ENCODE data around the gene KCNQ1. TPM values are rescaled to one million over a fixed set of nuclear protein-coding genes. Genes with fewer than 3 reads are reported as not detected.

Gene KCNQ1
- total RNA-seq, 1 experiment from 2014 or later, result 2.3 TPM

DNA sequence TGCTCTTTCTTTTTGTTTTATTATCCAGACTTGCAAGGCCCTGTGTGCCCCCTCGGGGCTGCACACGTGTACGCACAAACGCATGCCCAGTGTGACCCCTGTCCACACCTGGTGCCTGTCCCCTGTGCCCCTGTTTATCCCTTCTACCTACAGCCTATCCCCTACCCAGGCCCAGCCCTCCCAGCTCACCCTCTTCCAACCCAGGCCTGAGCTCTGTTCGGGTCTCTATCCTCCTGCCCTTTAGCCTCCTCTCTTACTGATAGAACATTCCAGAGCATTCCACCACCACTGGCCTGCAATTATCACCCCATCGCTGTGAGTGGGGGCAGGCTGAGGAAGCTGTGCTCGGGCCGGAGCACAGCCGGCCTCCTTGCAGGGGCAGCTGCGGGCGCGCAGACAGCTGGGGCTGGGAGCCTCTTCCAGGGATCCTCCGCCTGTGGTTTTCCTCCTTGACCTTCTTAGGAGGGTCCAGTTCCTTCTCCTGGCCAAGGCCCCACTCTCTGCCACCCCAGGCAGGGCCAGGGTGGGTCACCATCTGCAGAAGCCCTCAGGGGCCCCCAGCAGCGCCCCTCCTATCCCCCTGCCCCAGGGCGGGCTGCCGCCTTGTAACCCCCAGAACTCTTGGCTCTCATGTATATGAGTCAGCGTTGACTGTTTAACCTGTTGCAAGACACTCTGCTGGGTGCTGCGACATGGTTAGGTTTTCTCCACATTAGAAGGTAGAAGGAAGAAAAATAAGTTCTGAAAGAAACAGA, 296.7 kb downstream of the KCNQ1 start:
- H3K23me2 ChIP-seq (ENCODE audit: insufficient read length, low read depth, low read length, poor library complexity, severe bottlenecking), result no peaks in the 10 kb centered on the region
- no peak overlapping the region for H2BK12ac ChIP-seq (ENCODE audit: insufficient read length, low read depth, low read length)
- no CpG with 5 or more reads among the region's 18 CpGs for WGBS (ENCODE audit: extremely low coverage, insufficient read length, low lambda C conversion rate)
- no peak for DNase-seq
- no peak overlapping the region for H3K56ac ChIP-seq (ENCODE audit: insufficient read length, low read depth, low read length)
- Mint-ChIP-seq H3K27ac (no peak overlapping the region), H3K27me3 (ENCODE audit: low read depth) (peaks cover 89% of the 10 kb centered on the region), H3K4me3 (no peak overlapping the region), H3K36me3 (ENCODE audit: insufficient read depth in 1 of 3, low read depth in 3 of 3) (no peaks in the 10 kb centered on the region; a peak in 2 of 7 replicates), H3K4me1 (peaks cover 0 to 8% of the 10 kb centered on the region in 2 experiments; a peak in 2 of 4 replicates), H3K9me3 (peaks cover 2 to 3% of the 10 kb centered on the region in 2 experiments; a peak in 3 of 5 replicates)
- no peak overlapping the region for H2BK5ac ChIP-seq (ENCODE audit: insufficient read length, low read length)
- no peak overlapping the region for H3T11ph ChIP-seq (ENCODE audit: low read length)
- H3K23ac ChIP-seq (ENCODE audit: insufficient read length, low read depth, low read length), result no peak overlapping the region
- H2AK5ac ChIP-seq (ENCODE audit: insufficient read length, low read length), result no peak overlapping the region
- no peaks in the 10 kb centered on the region for H3K79me2 ChIP-seq (ENCODE audit: insufficient read depth, low read length)
- H4K20me1 ChIP-seq (ENCODE audit: control insufficient read depth, insufficient read depth, insufficient read length), result no peaks in the 10 kb centered on the region
- H2BK120ac ChIP-seq (ENCODE audit: low read depth, low read length, poor library complexity, severe bottlenecking), result no peak overlapping the region
- H3K18ac ChIP-seq (ENCODE audit: insufficient read length, low read depth, low read length), result no peak overlapping the region
- no peaks in the 10 kb centered on the region for H3K4me1 ChIP-seq (ENCODE audit: insufficient read depth, low read length)
- no peaks in the 10 kb centered on the region for H3K79me1 ChIP-seq (ENCODE audit: insufficient read depth, low read depth, low read length, poor library complexity, severe bottlenecking)
- no peak overlapping the region for H3K27ac ChIP-seq (ENCODE audit: insufficient read length, low read depth, low read length)
- TF ChIP-seq, protein P1, sequence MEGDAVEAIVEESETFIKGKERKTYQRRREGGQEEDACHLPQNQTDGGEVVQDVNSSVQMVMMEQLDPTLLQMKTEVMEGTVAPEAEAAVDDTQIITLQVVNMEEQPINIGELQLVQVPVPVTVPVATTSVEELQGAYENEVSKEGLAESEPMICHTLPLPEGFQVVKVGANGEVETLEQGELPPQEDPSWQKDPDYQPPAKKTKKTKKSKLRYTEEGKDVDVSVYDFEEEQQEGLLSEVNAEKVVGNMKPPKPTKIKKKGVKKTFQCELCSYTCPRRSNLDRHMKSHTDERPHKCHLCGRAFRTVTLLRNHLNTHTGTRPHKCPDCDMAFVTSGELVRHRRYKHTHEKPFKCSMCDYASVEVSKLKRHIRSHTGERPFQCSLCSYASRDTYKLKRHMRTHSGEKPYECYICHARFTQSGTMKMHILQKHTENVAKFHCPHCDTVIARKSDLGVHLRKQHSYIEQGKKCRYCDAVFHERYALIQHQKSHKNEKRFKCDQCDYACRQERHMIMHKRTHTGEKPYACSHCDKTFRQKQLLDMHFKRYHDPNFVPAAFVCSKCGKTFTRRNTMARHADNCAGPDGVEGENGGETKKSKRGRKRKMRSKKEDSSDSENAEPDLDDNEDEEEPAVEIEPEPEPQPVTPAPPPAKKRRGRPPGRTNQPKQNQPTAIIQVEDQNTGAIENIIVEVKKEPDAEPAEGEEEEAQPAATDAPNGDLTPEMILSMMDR (conservative IDR thresholded peaks at IDR 0.05), result no peak
- H2BK20ac ChIP-seq (ENCODE audit: low read depth, low read length, poor library complexity, severe bottlenecking), result no peak overlapping the region
- no peak overlapping the region for H3K14ac ChIP-seq (ENCODE audit: insufficient read depth, low read length)
- no peak overlapping the region for H4K8ac ChIP-seq (replicated peaks; ENCODE audit: insufficient read length, low read depth, low read length)
- no peak overlapping the region for H3K4ac ChIP-seq (ENCODE audit: low read depth, low read length)
- H4K91ac ChIP-seq (ENCODE audit: insufficient read length, low read depth, low read length), result no peak overlapping the region
- H2BK15ac ChIP-seq (ENCODE audit: low read depth, low read length), result no peak overlapping the region; the same call in 1 of the 2 replicates
- H3K4me2 ChIP-seq (ENCODE audit: insufficient read depth, insufficient read length, low read length), result no peak overlapping the region
- H3K9me3 ChIP-seq (ENCODE audit: control insufficient read depth, low read depth, low read length), result no peaks in the 10 kb centered on the region
- no peak overlapping the region for H3K9ac ChIP-seq (ENCODE audit: extremely low read depth, insufficient read length, low read length)
- H2AFZ ChIP-seq (ENCODE audit: low read length), result no peak overlapping the region
- no peaks in the 10 kb centered on the region; the same call in 1 of the 2 replicates for H3K27me3 ChIP-seq (ENCODE audit: insufficient read depth, low read length)
- no peak overlapping the region for H4K5ac ChIP-seq (ENCODE audit: insufficient read length, low read depth, low read length)

Measured in H9 (cell line).